HCT116 (cell line): ENCODE results near the gene TMEM240. TPM values are rescaled to one million over a fixed set of nuclear protein-coding genes. Genes with fewer than 3 reads are reported as not detected.
A peak's percentile ranks its signal among the peaks of the same experiment; 100 is the strongest.
"Not testable (repeated sequence)": the region's sequence is repeated elsewhere in the genome, so short reads cannot be mapped to it uniquely, and the experiment has no call there.

ENCODE experiments used
- ATAC-seq: fragments of 200-7000 bp; cut with Tn5 transposase; 2 replicates; pipeline ENCODE4 v1.9.1; 2020; ENCODE audit warnings: mild to moderate bottlenecking, moderate library complexity
- BruUV-seq: library from RNA; stranded (reverse); fragments of 400-500 nt; replicated peaks from 2 replicates; lab custom pipeline; 2021; lab: Mats Ljungman, UMichigan
- CTCF ChIA-PET: fragments of 300-600 bp; sonication (Branson Sonifier 250); formaldehyde crosslinking; loops from one replicate; lab custom pipeline; 2021; ENCODE audit warnings: antibody characterized with exemption; lab: Charles Lee
- POLR2A ChIA-PET: fragments of 300-600, 350-600 bp; sonication (Branson Sonifier 250); formaldehyde crosslinking; loops from one replicate; lab custom pipeline; 2021; ENCODE audit warnings: antibody characterized with exemption; lab: Charles Lee
- RAD21 ChIA-PET, 2 experiments: fragments of 300-600 bp; sonication (Branson Sonifier 250); formaldehyde crosslinking; loops; one replicate each; lab custom pipeline; 2023; ENCODE audit warnings: low total read pairs in 2 of 2; ENCODE audit not compliant: uncharacterized antibody in 2 of 2, unreplicated experiment in 2 of 2, low non-redundant PET in 1 of 2; lab: Charles Lee
- DNase-seq: peaks from one replicate; pipeline ENCODE4 v3.0.0-alpha.2; 2010; ENCODE audit warnings: low read depth, low spot score
- H2AFZ ChIP-seq: fragments of 200-600 bp; shearing (Covaris generic), sonication (generic); 2 replicates; pipeline ENCODE4 v1.6.1; 2017; ENCODE audit warnings: low read depth, mixed run types, mixed read lengths, antibody characterized with exemption, low read length; ENCODE audit not compliant: poor library complexity, severe bottlenecking
- H3K27ac ChIP-seq: 2 replicates; pipeline ENCODE4 v1.5.1; 2012; ENCODE audit warnings: low read depth, low read length
- H3K27me3 ChIP-seq: fragments of 200-600 bp; sonication (generic); 2 replicates; pipeline ENCODE4 v1.6.1; 2016; ENCODE audit warnings: mixed run types, low read length, mixed read lengths; ENCODE audit not compliant: insufficient read depth
- H3K36me3 ChIP-seq, 2 experiments: fragments of 200-500 bp in 1 of 2; fragments of 200-600 bp in 1 of 2; sonication (Bioruptor generic) in 1 of 2; sonication (generic) in 1 of 2; 2 replicates each; pipeline versions ENCODE4 v1.5.1 to v1.6.1; 2014 to 2016; ENCODE audit warnings: low read length in 2 of 2, inconsistent platforms in 1 of 2, mixed read lengths in 1 of 2, mixed run types in 1 of 2; ENCODE audit not compliant: insufficient read depth in 2 of 2, control insufficient read depth in 1 of 2
- H3K4me1 ChIP-seq, 2 experiments: fragments of 200-600 bp in 1 of 2; sonication (generic) in 1 of 2; 2 replicates each; pipeline versions ENCODE4 v1.5.1 to v1.6.1; 2012 to 2017; ENCODE audit warnings: low read length in 2 of 2, inconsistent platforms in 1 of 2, mild to moderate bottlenecking in 1 of 2, mixed read lengths in 1 of 2, mixed run types in 1 of 2, moderate library complexity in 1 of 2; ENCODE audit not compliant: insufficient read depth in 2 of 2, control insufficient read depth in 1 of 2
- H3K4me2 ChIP-seq: fragments of 200-600 bp; sonication (generic); 2 replicates; pipeline ENCODE4 v1.6.1; 2017; ENCODE audit warnings: mixed run types, low read length, mixed read lengths
- H3K4me3 ChIP-seq, 2 experiments: fragments of 200-600 bp in 1 of 2; sonication (generic) in 1 of 2; replicated peaks in 1 of 2; 2 replicates each; pipeline ENCODE4 v1.5.1; 2011 to 2016; ENCODE audit warnings: low read length in 2 of 2, control low read depth in 1 of 2, low read depth in 1 of 2, mild to moderate bottlenecking in 1 of 2, mixed read lengths in 1 of 2, mixed run types in 1 of 2
- H3K79me2 ChIP-seq: fragments of 200-600 bp; sonication (generic); 2 replicates; pipeline ENCODE4 v1.6.1; 2017; ENCODE audit warnings: mild to moderate bottlenecking, mixed run types, low read length, moderate library complexity, mixed read lengths; ENCODE audit not compliant: insufficient read depth
- H3K9ac ChIP-seq: fragments of 200-600 bp; sonication (generic); 2 replicates; pipeline ENCODE4 v1.6.1; 2016; ENCODE audit warnings: low read length, mixed read lengths
- H3K9me2 ChIP-seq: fragments of 200-600 bp; sonication (generic), shearing (Covaris generic); 2 replicates; pipeline ENCODE4 v1.6.1; 2017; ENCODE audit warnings: mixed run types, mild to moderate bottlenecking, moderate library complexity; ENCODE audit not compliant: insufficient read depth
- H3K9me3 ChIP-seq, 2 experiments: fragments of 200-500 bp in 1 of 2; fragments of 200-600 bp in 1 of 2; sonication (Bioruptor generic) in 1 of 2; sonication (generic) in 1 of 2; 2 replicates each; pipeline ENCODE4 v1.6.1; 2014 to 2017; ENCODE audit warnings: low read length in 2 of 2, mixed read lengths in 2 of 2, inconsistent platforms in 1 of 2, low read depth in 1 of 2, mild to moderate bottlenecking in 1 of 2, mixed run types in 1 of 2, moderate library complexity in 1 of 2; ENCODE audit not compliant: control insufficient read depth in 1 of 2, insufficient read depth in 1 of 2
- H4K20me1 ChIP-seq: fragments of 200-600 bp; sonication (generic), shearing (Covaris generic); 2 replicates; pipeline ENCODE4 v1.6.1; 2017; ENCODE audit warnings: mixed run types, mild to moderate bottlenecking, moderate library complexity; ENCODE audit not compliant: insufficient read depth
- intact Hi-C: fragments of 100-400 bp; cut with micrococcal nuclease; formaldehyde crosslinking; loops from 2 replicates; pipeline ENCODE4 v1.10.0; 2022
- total RNA-seq: library from RNA; stranded (reverse); gene quantifications from one replicate; pipeline ENCODE4 v1.2.1, GENCODE V29; 2021; ENCODE audit not compliant: unreplicated experiment

The TMEM240 gene
- total RNA-seq, 1 experiment from 2014 or later, result 2.3 TPM

DNA sequence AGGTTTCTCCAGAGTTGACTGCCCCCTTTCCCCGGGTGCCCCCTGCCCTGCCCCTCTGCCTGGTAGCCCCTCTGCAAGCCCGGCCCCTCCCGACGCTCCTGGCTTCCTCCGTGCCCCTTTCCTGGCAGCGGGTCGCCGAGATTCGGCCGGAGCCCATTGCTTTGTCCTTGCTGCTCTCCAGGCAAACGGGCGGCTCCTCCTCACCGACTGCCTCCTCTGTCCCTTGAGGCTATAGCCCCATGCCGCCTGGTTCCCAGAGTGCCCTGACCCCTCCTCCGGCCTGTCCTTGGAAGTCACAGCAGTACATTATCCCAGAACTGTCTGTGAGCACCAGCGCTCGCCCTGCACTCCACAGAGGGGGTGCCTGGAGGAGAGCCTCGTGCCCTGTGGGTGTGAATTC, 26.7 kb downstream of the TMEM240 start:
- H4K20me1 ChIP-seq, CTCF ChIA-PET, ATAC-seq, H3K9ac ChIP-seq, RAD21 ChIA-PET, H3K27me3 ChIP-seq, DNase-seq, H3K9me3 ChIP-seq, H3K9me2 ChIP-seq, H2AFZ ChIP-seq, BruUV-seq, H3K27ac ChIP-seq, POLR2A ChIA-PET: not testable (repeated sequence)
- intact Hi-C loops, result loop anchor here (5.0 kb wide), 1 partner anchor 59 kb away; the partner anchor contains the start of gene SSU72
- H3K4me2 ChIP-seq, result peak overlapping the region; percentile 42; the same call in 1 of the 2 replicates
- peaks cover 40% of the 10 kb centered on the region for H3K79me2 ChIP-seq
- peak overlapping the region in 1 of 2 experiments; percentile 11; a peak in 1 of 4 replicates for H3K4me3 ChIP-seq
- H3K4me1 ChIP-seq, result peaks cover 7 to 13% of the 10 kb centered on the region in 2 experiments; a peak in 3 of 4 replicates
- peaks cover 6 to 17% of the 10 kb centered on the region in 2 experiments; a peak in 3 of 4 replicates for H3K36me3 ChIP-seq

DNA sequence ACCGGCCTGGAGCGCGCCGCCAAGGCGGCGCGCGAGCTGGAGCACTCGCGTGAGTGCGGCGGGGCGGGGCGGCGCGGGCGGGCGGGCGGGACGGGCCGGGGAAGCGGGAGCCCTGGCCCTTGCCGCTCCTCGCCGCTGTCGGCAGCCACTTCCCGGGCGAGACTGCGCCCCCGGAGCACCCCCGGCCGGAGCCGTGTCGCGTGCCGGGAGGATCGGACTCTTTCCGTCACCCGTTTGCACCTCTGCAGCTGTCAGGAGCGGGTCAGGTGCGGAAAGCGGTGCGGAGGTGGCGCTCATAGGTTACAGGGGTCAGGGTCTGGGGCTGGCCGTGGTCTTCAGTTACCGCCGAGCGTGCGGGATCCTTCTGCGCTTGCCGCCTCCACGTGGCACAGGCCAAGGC, 28.0 kb downstream of the TMEM240 start:
- POLR2A ChIA-PET, H3K9me3 ChIP-seq, CTCF ChIA-PET, DNase-seq, H4K20me1 ChIP-seq, BruUV-seq, H3K27me3 ChIP-seq, H3K36me3 ChIP-seq, RAD21 ChIA-PET, H3K9me2 ChIP-seq, H2AFZ ChIP-seq: not testable (repeated sequence)
- peak overlapping the region; percentile 99 for H3K9ac ChIP-seq
- intact Hi-C loops, result loop anchor here (5.0 kb wide), 1 partner anchor 60 kb away; the partner anchor contains the start of gene SSU72
- peaks cover 40% of the 10 kb centered on the region for H3K79me2 ChIP-seq
- ATAC-seq, result peak; percentile 13
- peaks cover 7 to 13% of the 10 kb centered on the region in 2 experiments; a peak in 3 of 4 replicates for H3K4me1 ChIP-seq
- H3K4me2 ChIP-seq, result peak overlapping the region; percentile 74
- H3K4me3 ChIP-seq, result peak overlapping the region; percentile 84 to 85
- peak overlapping the region; percentile 95; the same call in 1 of the 2 replicates for H3K27ac ChIP-seq
